ENCODE data around the gene FYB2.

- TF ChIP-seq RCOR1 (IDR thresholded peaks at IDR 0.05; ENCODE audit: low read depth, low read length) (no peak), CTCF (IDR thresholded peaks at IDR 0.05) (no peak), CHD2 (IDR thresholded peaks at IDR 0.05; ENCODE audit: low read length, partially characterized antibody) (no peak), BHLHE40 (IDR thresholded peaks at IDR 0.05; ENCODE audit: low read depth, low read length) (no peak), REST (IDR thresholded peaks at IDR 0.05) (no peak), MYC (IDR thresholded peaks at IDR 0.05; ENCODE audit: borderline replicate concordance, low read length) (no peak), RNF2 (IDR thresholded peaks at IDR 0.05; ENCODE audit: borderline replicate concordance, low read depth) (no peak), EP300 (IDR thresholded peaks at IDR 0.05) (no peak), CBX2 (IDR thresholded peaks at IDR 0.05; ENCODE audit: borderline replicate concordance, low read depth) (no peak), RAD21 (conservative IDR thresholded peaks at IDR 0.05 in 1 of 2, IDR thresholded peaks at IDR 0.05 in 1 of 2) (no peak), CEBPB (IDR thresholded peaks at IDR 0.05) (no peak), POLR2A (IDR thresholded peaks at IDR 0.05; ENCODE audit: low read length) (no peak), SMC3 (IDR thresholded peaks at IDR 0.05) (no peak), JUNB (IDR thresholded peaks at IDR 0.05) (no peak)
Observed at GRCh38 chr1:56788588-56788987, 30.6 kb downstream of the FYB2 start.

Measured in A549 (cell line).